Lower leg skin (tissue), 3 donors: Measurements from ENCODE around the gene GMCL2.

Source experiments
- CTCF ChIP-seq, 3 donors: fragments of 450-650 bp; IDR thresholded peaks; one replicate each; pipeline ENCODE4 v1.5.1; 2016; ENCODE audit warnings: antibody characterized with exemption in 3 of 3, mild to moderate bottlenecking in 3 of 3, moderate library complexity in 2 of 3
- POLR2A ChIP-seq, 2 donors: fragments of 450-650 bp; IDR thresholded peaks; one replicate each; pipeline ENCODE4 v1.6.1; 2016 to 2017; ENCODE audit warnings: antibody characterized with exemption in 2 of 2, mild to moderate bottlenecking in 1 of 2, moderate library complexity in 1 of 2

- no peak for TF ChIP-seq CTCF (IDR thresholded peaks at IDR 0.05)
- no peak for TF ChIP-seq POLR2A (IDR thresholded peaks at IDR 0.05)
Measured at GRCh38 chr5:178207917-178208280, 20.7 kb upstream of the GMCL2 start.
